ENCODE measurements around the gene PTPRM. TPM values are rescaled to one million over a fixed set of nuclear protein-coding genes. Genes with fewer than 3 reads are reported as not detected.

Gene PTPRM
- total and polyA plus RNA-seq, 2 of the 8 experiments (the other 6 are each of a cell fraction or from before 2014, with no cell fraction given) = 4.1 to 7.0 TPM

GRCh38 chr18:8050616-8051329, 483.7 kb downstream of the PTPRM start (continued):
- TF ChIP-seq NANOG (IDR thresholded peaks at IDR 0.05; ENCODE audit: insufficient read depth, low read depth, low read length, poor library complexity, severe bottlenecking) (no peak), SIRT6 (IDR thresholded peaks at IDR 0.05; ENCODE audit: low read length) (no peak), GABPA (IDR thresholded peaks at IDR 0.05; ENCODE audit: borderline replicate concordance, insufficient read depth, low read length) (no peak), ZNF274 (IDR thresholded peaks at IDR 0.05; ENCODE audit: borderline replicate concordance, extremely low read depth, low read length) (no peak)
